Skeletal muscle cell (primary cell): Measurements from ENCODE around the gene BMAL1.
"Not testable (repeated sequence)": the region's sequence is repeated elsewhere in the genome, so short reads cannot be mapped to it uniquely, and the experiment has no call there.

Experiments
- DNase-seq: peaks from one replicate; pipeline ENCODE4 v3.0.0-alpha.2; 2010; ENCODE audit warnings: low read depth
- H3K4me3 ChIP-seq: 2 replicates; pipeline ENCODE4 v1.5.1; 2011; ENCODE audit warnings: low read depth, mild to moderate bottlenecking, control low read depth, low read length, moderate library complexity

Gene BMAL1

GRCh38 chr11:13358596-13359270 lies 81.1 kb downstream of the BMAL1 start:
- no peak overlapping the region for H3K4me3 ChIP-seq
- DNase-seq: no peak

GRCh38 chr11:13362596-13363109 lies 85.1 kb downstream of the BMAL1 start:
- H3K4me3 ChIP-seq: no peak overlapping the region
- no peak for DNase-seq

GRCh38 chr11:13364388-13364787 lies 86.8 kb downstream of the BMAL1 start:
- no peak overlapping the region for H3K4me3 ChIP-seq
- no peak for DNase-seq

GRCh38 chr11:13366266-13367026 lies 88.9 kb downstream of the BMAL1 start:
- no peak for DNase-seq

GRCh38 chr11:13367115-13367514 lies 89.5 kb downstream of the BMAL1 start:
- no peak for DNase-seq
- H3K4me3 ChIP-seq: no peak overlapping the region

More at GRCh38 chr11:13366266-13367026, 88.9 kb downstream of the BMAL1 start:
- H3K4me3 ChIP-seq: no peak overlapping the region

GRCh38 chr11:13368041-13368446 lies 90.5 kb downstream of the BMAL1 start:
- DNase-seq: no peak
- H3K4me3 ChIP-seq: no peak overlapping the region

GRCh38 chr11:13373216-13373615 lies 95.6 kb downstream of the BMAL1 start:
- no peak overlapping the region for H3K4me3 ChIP-seq
- no peak for DNase-seq

DNA sequence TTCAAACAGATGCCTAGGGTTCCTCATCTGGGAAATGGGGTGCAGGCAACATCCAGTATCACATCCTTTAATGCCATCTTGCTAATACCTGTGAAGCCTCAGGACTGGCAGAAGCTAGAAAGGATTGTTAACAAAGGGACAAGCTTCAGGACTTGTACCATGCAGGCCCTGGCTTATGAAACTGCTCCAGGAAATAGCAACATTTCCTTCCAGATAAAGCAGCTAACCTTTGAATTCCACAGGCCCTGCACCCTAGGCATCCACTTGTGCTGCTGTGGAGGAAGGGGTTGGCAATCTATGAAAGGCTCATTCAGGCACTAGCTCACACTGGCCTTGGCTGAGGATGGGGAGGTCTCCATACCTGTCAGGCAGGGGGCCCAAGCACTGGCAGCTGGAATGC lies 98.2 kb downstream of the BMAL1 start:
- no peak overlapping the region for H3K4me3 ChIP-seq
- DNase-seq: no peak

DNA sequence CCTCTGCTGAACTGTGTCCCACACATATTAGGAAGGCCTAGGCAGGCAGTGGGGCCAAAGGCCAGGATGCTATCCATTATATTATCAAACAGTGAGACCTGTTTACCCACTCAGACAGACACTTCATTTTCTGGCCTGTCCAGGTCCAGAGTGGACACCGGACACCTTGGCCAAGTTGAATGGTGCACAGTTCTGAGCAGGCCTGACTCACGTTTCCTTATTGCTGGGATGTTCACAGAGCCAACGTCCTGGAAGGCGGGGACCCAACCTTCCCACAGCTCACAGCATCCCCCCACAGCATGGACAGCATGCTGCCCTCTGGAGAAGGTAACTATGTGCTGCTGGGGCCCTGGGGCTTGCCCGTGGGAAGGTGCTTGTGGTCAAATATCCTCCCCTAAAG lies 98.8 kb downstream of the BMAL1 start:
- no peak overlapping the region for H3K4me3 ChIP-seq
- DNase-seq: no peak

DNA sequence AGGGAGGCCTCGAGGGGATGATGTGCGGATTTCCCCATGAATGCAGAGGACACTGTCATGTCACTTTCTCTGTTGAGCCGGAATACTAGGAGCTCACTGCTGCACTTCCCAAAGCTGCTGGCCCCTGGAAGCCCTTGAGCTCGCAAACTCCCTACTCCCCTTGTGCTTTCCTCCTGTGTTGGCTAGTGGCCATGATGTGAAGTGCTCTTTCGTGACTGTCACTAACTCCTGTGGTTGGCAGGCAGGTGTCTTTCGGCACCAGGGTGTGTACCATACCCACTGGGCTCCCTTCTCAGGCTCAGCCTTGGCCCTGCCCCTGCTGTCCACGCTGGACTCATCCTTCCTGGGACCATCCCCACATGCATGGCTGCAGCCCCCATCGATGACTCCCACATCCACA lies 99.2 kb downstream of the BMAL1 start:
- no peak for DNase-seq
- no peak overlapping the region for H3K4me3 ChIP-seq

DNA sequence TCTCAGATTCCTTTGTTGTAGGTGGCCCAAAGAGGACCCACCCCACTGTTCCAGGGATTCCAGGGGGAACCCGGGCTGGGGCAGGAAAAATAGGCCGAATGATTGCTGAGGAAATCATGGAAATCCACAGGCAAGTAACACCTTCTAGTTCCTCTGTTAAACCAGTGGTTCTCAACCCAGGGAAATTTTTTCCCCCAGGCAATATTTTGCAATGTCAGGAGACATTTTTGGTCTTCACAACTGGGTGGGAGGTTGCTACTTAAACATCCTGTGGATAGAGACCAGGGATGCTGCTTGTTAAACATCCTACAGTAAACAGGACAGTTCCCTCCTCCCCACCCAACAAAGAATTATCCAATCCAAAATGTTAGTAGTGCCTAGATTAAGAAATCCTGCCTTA lies 100.7 kb downstream of the BMAL1 start:
- DNase-seq: no peak

GRCh38 chr11:13380731-13381130 lies 103.1 kb downstream of the BMAL1 start:
- H3K4me3 ChIP-seq: no peak overlapping the region
- DNase-seq: no peak

More for the DNA sequence above, 100.7 kb downstream of the BMAL1 start:
- no peak overlapping the region for H3K4me3 ChIP-seq

GRCh38 chr11:13382751-13383150 lies 105.2 kb downstream of the BMAL1 start:
- DNase-seq: no peak
- no peak overlapping the region for H3K4me3 ChIP-seq

- no peak overlapping the region for H3K4me3 ChIP-seq
- peak; percentile 20 for DNase-seq
Measured at GRCh38 chr11:13384908-13385640, 107.5 kb downstream of the BMAL1 start.

GRCh38 chr11:13386567-13386966 lies 109.0 kb downstream of the BMAL1 start:
- DNase-seq: no peak
- no peak overlapping the region for H3K4me3 ChIP-seq

DNA sequence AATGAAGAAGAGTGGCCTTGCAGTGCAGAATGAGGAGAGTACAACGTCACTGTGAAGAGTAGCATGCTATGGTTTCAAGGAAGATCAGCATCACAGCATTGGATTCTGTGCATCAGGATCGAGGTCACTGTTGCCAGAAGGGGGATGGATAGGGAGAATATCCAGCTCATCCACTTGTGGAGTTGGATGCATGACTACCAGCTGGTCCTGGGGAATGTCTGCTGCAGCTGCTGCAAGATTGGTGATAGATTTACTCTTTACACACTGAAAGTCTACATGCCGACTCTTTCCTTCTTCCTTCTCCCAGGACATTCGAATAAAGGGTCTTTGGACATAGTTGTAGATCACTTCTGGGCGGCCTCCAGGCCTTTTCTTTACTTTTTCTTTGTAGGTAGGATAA lies 111.2 kb downstream of the BMAL1 start:
- H3K4me3 ChIP-seq: no peak overlapping the region
- no peak for DNase-seq

DNA sequence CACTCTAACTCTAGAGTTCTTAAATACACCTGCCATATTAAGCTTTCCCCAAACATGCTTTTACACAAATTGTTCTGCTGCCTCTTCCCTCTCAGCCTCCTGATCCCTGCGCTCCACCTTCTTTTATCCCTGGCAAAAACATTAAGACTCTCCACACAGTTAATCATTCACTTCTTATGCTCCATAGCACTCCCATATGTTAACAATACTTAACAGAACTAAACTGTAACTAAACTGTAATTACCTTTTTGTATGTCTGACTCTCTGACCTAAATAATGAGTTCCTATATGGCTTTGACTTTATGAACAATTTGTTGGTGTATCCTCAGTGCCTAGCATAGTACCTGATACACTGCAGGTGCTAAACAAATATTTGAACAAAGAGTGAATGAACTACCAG lies 113.6 kb downstream of the BMAL1 start:
- no peak for DNase-seq
- no peak overlapping the region for H3K4me3 ChIP-seq

DNA sequence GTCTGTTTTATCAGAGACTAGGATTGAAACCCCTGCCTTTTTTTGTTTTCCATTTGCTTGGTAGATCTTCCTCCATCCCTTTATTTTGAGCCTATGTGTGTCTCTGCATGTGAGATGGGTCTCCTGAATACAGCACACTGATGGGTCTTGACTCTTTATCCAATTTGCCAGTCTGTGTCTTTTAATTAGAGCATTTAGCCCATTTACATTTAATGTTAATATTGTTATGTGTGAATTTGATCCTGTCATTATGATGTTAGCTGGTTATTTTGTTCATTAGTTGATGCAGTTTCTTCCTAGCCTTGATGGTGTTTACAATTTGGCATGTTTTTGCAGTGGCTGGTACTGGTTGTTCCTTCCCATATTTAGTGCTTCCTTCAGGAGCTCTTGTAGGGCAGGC lies 120.7 kb downstream of the BMAL1 start:
- not testable (repeated sequence) for DNase-seq, H3K4me3 ChIP-seq

DNA sequence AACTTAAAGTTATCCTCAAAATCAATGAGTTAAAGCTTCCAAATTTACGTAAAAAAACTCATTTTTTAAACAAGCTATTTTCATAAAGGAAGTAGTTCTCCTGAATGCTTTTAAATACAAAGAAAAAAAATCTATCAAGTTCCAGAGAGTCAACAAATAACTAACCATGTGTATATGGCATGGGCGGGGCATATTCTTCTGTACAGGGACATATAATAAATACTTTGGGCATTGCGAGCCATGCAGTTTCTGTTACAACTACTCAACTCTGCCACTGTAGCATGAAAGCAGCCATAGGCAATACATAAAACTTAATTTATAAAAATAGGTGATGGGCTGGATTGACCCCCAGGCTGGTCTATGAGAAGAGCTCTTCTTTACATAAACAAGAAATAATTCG lies 127.6 kb downstream of the BMAL1 start:
- H3K4me3 ChIP-seq: no peak overlapping the region
- no peak for DNase-seq

DNA sequence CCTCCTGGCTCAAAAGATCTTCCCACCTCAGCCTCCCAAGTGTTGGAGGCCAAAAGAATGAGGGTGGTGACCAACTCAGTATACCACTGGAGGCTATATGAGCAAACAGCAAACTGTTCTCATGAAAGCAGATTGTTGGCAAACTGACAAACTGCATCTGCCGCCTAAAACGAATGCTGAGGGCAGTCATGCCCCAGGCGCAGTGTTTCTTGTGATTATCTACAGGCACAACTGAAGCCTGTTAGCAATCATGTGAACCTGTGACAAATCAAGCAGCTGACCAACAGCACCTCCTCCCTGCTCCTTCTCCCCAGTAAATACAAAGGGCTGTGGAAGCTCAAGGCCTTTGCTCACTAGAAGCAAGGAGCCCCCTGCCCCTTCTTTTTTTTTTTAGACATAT lies 137.6 kb downstream of the BMAL1 start:
- DNase-seq: no peak
- H3K4me3 ChIP-seq: no peak overlapping the region
